Mesenchymal stem cell (in vitro differentiated cells and primary cell): Measurements from ENCODE around the gene RAD54L.
A peak's percentile ranks its signal among the peaks of the same experiment; 100 is the strongest.
"Not testable (repeated sequence)": the region's sequence is repeated elsewhere in the genome, so short reads cannot be mapped to it uniquely, and the experiment has no call there.

ENCODE experiments used
- DNase-seq: peaks from one replicate; pipeline ENCODE4 v3.0.0-alpha.2; 2013
- H2AFZ ChIP-seq: one replicate; pipeline ENCODE4 v1.6.1; 2013; ENCODE audit warnings: low read depth, mild to moderate bottlenecking, control low read depth, inconsistent platforms, low read length, moderate library complexity
- H2AK5ac ChIP-seq: 2 replicates; pipeline ENCODE4 v1.6.1; 2013; ENCODE audit warnings: low read length, moderate library complexity, mild to moderate bottlenecking, inconsistent platforms; ENCODE audit not compliant: severe bottlenecking
- H2BK120ac ChIP-seq: one replicate; pipeline ENCODE4 v1.6.1; 2013; ENCODE audit warnings: low read depth, mild to moderate bottlenecking, inconsistent platforms, low read length, moderate library complexity
- H2BK12ac ChIP-seq, 2 experiments: one replicate each; pipeline ENCODE4 v1.6.1; 2013; ENCODE audit warnings: inconsistent platforms in 2 of 2, low read length in 2 of 2, mild to moderate bottlenecking in 2 of 2, moderate library complexity in 2 of 2, control low read depth in 1 of 2
- H2BK15ac ChIP-seq: one replicate; pipeline ENCODE4 v1.6.1; 2013; ENCODE audit warnings: mild to moderate bottlenecking, low read depth, inconsistent platforms; ENCODE audit not compliant: poor library complexity, severe bottlenecking
- H2BK5ac ChIP-seq: 2 replicates; pipeline ENCODE4 v1.6.1; 2013; ENCODE audit warnings: low read depth, mild to moderate bottlenecking, low read length, control low read depth, inconsistent platforms; ENCODE audit not compliant: poor library complexity, severe bottlenecking
- H3K14ac ChIP-seq, 2 experiments: one replicate each; pipeline ENCODE4 v1.6.1; 2013; ENCODE audit warnings: inconsistent platforms in 2 of 2, low read length in 2 of 2, control low read depth in 1 of 2, mild to moderate bottlenecking in 1 of 2, moderate library complexity in 1 of 2
- H3K18ac ChIP-seq, 2 experiments: one replicate each; pipeline ENCODE4 v1.6.1; 2013; ENCODE audit warnings: inconsistent platforms in 2 of 2, low read length in 2 of 2, control low read depth in 1 of 2, low read depth in 1 of 2, mild to moderate bottlenecking in 1 of 2
- H3K23ac ChIP-seq, 2 experiments: one replicate each; pipeline ENCODE4 v1.6.1; 2013; ENCODE audit warnings: inconsistent platforms in 2 of 2, low read length in 2 of 2, mild to moderate bottlenecking in 2 of 2, moderate library complexity in 2 of 2, control low read depth in 1 of 2
- H3K27ac ChIP-seq: 2 replicates; pipeline ENCODE4 v1.5.1; 2013; ENCODE audit warnings: mild to moderate bottlenecking, moderate library complexity, low read length, control low read depth, inconsistent platforms; ENCODE audit not compliant: poor library complexity, severe bottlenecking
- H3K27me3 ChIP-seq, 2 experiments: 2 replicates each; pipeline versions ENCODE4 v1.6.1 to v1.7.0; 2013; ENCODE audit warnings: low read length in 2 of 2, mild to moderate bottlenecking in 2 of 2, moderate library complexity in 2 of 2, control low read depth in 1 of 2, inconsistent platforms in 1 of 2; ENCODE audit not compliant: control insufficient read depth in 1 of 2, insufficient read depth in 1 of 2
- H3K36me3 ChIP-seq, 2 experiments: 2 replicates each; pipeline versions ENCODE4 v1.6.1 to v1.7.0; 2013; ENCODE audit warnings: low read length in 2 of 2, control low read depth in 1 of 2, inconsistent platforms in 1 of 2, low read depth in 1 of 2, mild to moderate bottlenecking in 1 of 2; ENCODE audit not compliant: insufficient read depth in 2 of 2, control insufficient read depth in 1 of 2
- H3K4ac ChIP-seq, 2 experiments: one replicate each; pipeline ENCODE4 v1.6.1; 2013; ENCODE audit warnings: inconsistent platforms in 2 of 2, low read length in 2 of 2, mild to moderate bottlenecking in 2 of 2, moderate library complexity in 2 of 2, control low read depth in 1 of 2, low read depth in 1 of 2
- H3K4me1 ChIP-seq: 2 replicates; pipeline ENCODE4 v1.6.1; 2013; ENCODE audit warnings: low read depth, low read length, control low read depth; ENCODE audit not compliant: control insufficient read depth, insufficient read depth
- H3K4me2 ChIP-seq: 2 replicates; pipeline ENCODE4 v1.6.1; 2013; ENCODE audit warnings: low read length, mild to moderate bottlenecking, inconsistent platforms; ENCODE audit not compliant: poor library complexity, severe bottlenecking
- H3K4me3 ChIP-seq, 2 experiments: 2 replicates each; pipeline versions ENCODE4 v1.5.1 to v1.7.0; 2013; ENCODE audit warnings: low read length in 2 of 2, mild to moderate bottlenecking in 2 of 2, control low read depth in 1 of 2, low read depth in 1 of 2; ENCODE audit not compliant: insufficient read depth in 1 of 2
- H3K79me1 ChIP-seq: replicated peaks from 2 replicates; pipeline ENCODE4 v1.6.1; 2013; ENCODE audit warnings: mild to moderate bottlenecking, control low read depth, low read length, inconsistent platforms; ENCODE audit not compliant: poor library complexity, severe bottlenecking
- H3K9ac ChIP-seq: 2 replicates; pipeline ENCODE4 v1.7.0; 2013; ENCODE audit warnings: mild to moderate bottlenecking, low read length, moderate library complexity
- H3K9me3 ChIP-seq: 2 replicates; pipeline ENCODE4 v1.7.0; 2013; ENCODE audit warnings: mild to moderate bottlenecking, low read length; ENCODE audit not compliant: control insufficient read depth
- H4K8ac ChIP-seq: one replicate; pipeline ENCODE4 v1.6.1; 2013; ENCODE audit warnings: inconsistent platforms, mild to moderate bottlenecking, low read length, moderate library complexity
- H4K91ac ChIP-seq: one replicate; pipeline ENCODE4 v1.6.1; 2013; ENCODE audit warnings: mild to moderate bottlenecking, low read length, inconsistent platforms
- WGBS: methylation state at CpG from one replicate; pipeline ENCODE4 v1.1.7; 2013; ENCODE audit warnings: mixed read lengths; 5-methylcytosine and 5-hydroxymethylcytosine counted together

RAD54L gene

DNA sequence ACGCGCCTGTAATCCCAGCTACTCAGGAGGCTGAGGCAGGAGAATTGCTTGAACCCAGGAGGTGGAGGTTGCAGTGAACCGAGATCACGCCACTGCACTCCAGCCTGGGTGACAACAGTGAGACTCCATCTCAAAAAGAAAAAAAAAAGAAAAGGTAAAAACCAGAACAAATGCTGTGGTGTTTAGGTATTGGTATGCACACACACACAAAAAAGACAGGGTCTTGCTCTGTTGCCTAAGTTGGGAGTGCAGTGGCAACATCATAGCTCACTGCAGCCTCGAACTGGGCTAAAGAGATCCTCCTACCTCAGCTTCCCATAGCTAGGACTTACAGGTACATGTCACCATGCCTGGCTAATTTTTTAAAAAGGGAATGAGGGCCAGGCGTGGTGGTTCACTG is 71.7 kb downstream of the RAD54L start:
- H3K9me3 ChIP-seq, H3K18ac ChIP-seq, DNase-seq, H2BK12ac ChIP-seq, H3K27ac ChIP-seq, H4K91ac ChIP-seq, H3K9ac ChIP-seq, H3K4ac ChIP-seq, H3K14ac ChIP-seq, H3K4me2 ChIP-seq, H3K27me3 ChIP-seq, H2BK5ac ChIP-seq, H3K79me1 ChIP-seq, H4K8ac ChIP-seq, H2BK120ac ChIP-seq, H2AFZ ChIP-seq, H3K4me1 ChIP-seq, H2BK15ac ChIP-seq, H3K23ac ChIP-seq, H3K4me3 ChIP-seq: not testable (repeated sequence)
- WGBS, result 88% methylated on average over 5 of the region's 6 CpGs
- Histone ChIP-seq H2AK5ac (peak overlapping the region; percentile 46), H3K36me3 (peaks cover 17 to 30% of the 10 kb centered on the region in 2 experiments)

DNA sequence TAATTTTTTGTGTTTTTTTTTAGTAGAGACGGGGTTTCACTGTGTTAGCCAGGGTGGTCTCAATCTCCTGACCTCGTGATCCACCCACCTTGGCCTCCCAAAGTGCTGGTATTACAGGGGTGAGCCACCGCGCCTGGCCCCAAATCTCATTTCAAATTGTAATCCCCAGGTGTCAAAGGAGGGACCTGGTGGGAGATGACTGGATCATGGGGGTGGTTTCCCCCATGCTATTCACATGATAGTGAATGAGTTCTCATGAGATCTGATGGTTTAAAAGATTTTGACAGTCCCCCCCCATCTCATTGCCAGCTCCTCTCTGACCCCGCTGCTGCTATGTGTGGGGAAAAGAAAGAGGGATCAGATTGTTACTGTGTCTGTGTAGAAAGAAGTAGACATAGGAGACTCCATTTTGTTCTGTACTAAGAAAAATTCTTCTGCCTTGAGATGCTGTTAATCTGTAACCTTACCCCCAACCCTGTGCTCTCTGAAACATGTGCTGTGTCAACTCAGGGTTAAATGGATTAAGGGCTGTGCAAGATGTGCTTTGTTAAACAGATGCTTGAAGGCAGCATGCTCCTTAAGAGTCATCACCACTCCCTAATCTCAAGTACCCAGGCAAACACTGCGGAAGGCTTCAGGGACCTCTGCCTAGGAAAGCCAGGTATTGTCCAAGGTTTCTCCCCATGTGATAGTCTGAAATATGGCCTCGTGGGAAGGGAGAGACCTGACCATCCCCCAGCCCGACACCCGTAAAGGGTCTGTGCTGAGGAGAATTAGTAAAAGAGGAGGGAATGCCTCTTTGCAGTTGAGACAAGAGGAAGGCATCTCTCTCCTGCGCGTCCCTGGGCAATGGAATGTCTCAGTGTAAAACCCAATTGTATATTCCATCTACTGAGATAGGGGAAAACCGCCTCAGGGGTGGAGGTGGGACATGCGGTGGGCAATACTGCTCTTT is 72.7 kb downstream of the RAD54L start:
- H3K4me3 ChIP-seq, H3K27me3 ChIP-seq, H2BK5ac ChIP-seq, H3K9ac ChIP-seq, H3K9me3 ChIP-seq, H3K18ac ChIP-seq, H3K4me1 ChIP-seq, H2BK120ac ChIP-seq, DNase-seq, H4K8ac ChIP-seq, H3K23ac ChIP-seq, H2BK15ac ChIP-seq, H3K4me2 ChIP-seq, H3K4ac ChIP-seq, H2AFZ ChIP-seq, H3K27ac ChIP-seq, H2BK12ac ChIP-seq, H3K14ac ChIP-seq, H2AK5ac ChIP-seq, H4K91ac ChIP-seq, H3K79me1 ChIP-seq: not testable (repeated sequence)
- peaks cover 11 to 23% of the 10 kb centered on the region in 2 experiments for H3K36me3 ChIP-seq
- 74% methylated on average over 8 of the region's 13 CpGs for WGBS

DNA sequence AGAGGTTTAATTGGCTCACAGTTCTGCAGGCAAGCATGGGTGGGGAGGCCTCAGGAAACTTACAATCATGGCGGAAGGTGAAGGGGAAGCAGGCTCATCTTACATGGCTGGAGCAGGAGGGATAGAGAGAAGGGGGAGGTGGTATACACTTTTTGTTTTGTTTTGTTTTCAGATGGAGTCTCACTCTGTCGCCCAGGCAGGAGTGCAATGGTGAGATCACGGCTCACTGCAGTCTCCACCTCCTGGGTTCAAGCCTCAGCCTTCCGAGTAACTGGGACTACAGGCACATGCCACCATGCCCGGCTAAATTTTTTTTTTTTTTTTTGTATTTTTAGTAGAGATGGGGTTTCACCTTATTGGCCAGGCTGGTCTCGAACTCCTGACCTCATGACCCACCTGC is 74.6 kb downstream of the RAD54L start:
- H2BK5ac ChIP-seq, H3K4me3 ChIP-seq, H4K8ac ChIP-seq, H3K4me1 ChIP-seq, H3K23ac ChIP-seq, H2BK120ac ChIP-seq, H3K9ac ChIP-seq, H3K79me1 ChIP-seq, H2BK15ac ChIP-seq, H3K14ac ChIP-seq, H2AK5ac ChIP-seq, H3K4me2 ChIP-seq, H3K4ac ChIP-seq, H4K91ac ChIP-seq, DNase-seq, H3K27me3 ChIP-seq, H3K27ac ChIP-seq, H2AFZ ChIP-seq, H2BK12ac ChIP-seq, H3K36me3 ChIP-seq, H3K9me3 ChIP-seq, H3K18ac ChIP-seq: not testable (repeated sequence)
- over 99% methylated on average over 6 of the region's 6 CpGs for WGBS

DNA sequence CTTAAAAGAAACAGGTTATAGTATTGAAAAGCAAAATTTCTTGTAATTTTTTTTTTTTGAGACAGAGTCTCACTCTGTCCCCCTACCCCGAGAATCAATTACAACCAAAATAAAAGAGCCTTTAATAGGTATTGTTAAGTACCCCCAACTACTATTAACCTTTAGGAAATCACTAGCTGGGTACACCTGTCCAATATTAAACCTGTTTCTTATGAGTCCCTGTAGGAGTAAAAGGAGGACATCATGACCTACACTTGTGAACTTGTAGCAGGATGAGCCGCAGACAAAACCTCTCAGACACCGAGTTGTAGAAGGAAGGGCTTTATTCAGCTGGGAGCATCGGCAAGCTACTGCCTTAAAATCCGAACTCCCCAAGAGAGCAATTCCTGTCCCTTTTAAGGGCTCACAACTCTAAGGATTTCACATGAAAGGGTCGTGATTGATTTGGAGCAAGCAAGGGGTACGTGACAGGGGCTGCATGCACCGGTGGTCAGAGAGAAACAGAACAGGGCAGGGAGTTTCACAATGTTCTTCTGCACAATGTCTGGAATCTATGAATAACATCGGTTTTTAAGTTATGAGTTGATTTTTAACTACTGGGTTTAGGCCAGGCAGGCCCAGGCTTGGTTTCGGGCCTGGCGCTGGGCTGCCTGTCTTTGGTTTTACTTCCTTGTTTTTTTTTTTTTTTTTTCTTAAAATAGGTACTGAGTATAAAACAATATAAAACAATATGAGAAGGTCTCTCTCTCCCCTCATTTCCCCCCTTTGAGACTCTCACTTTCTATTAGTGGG is 77.9 kb downstream of the RAD54L start:
- not testable (repeated sequence) for H2AK5ac ChIP-seq

More for the DNA sequence above, 77.9 kb downstream of the RAD54L start:
- H3K27me3 ChIP-seq, H2BK120ac ChIP-seq, H3K36me3 ChIP-seq, H3K23ac ChIP-seq, H3K18ac ChIP-seq, H3K14ac ChIP-seq, H3K4ac ChIP-seq, H3K79me1 ChIP-seq, H3K9ac ChIP-seq, H2AFZ ChIP-seq, H2BK5ac ChIP-seq, H2BK15ac ChIP-seq, H4K91ac ChIP-seq, H3K4me1 ChIP-seq, DNase-seq, H4K8ac ChIP-seq, H3K4me3 ChIP-seq, H2BK12ac ChIP-seq, H3K9me3 ChIP-seq: not testable (repeated sequence)
- peak overlapping the region; percentile 0 for H3K4me2 ChIP-seq
- peak overlapping the region; percentile 78 for H3K27ac ChIP-seq
- WGBS, result 87% methylated on average over 5 of the region's 11 CpGs
